ENCODE data around the gene MAP3K1. TPM values are rescaled to one million over a fixed set of nuclear protein-coding genes. Genes with fewer than 3 reads are reported as not detected.

The MAP3K1 gene
- total RNA-seq, 1 donor from 2014 or later, result 33.1 TPM

DNA sequence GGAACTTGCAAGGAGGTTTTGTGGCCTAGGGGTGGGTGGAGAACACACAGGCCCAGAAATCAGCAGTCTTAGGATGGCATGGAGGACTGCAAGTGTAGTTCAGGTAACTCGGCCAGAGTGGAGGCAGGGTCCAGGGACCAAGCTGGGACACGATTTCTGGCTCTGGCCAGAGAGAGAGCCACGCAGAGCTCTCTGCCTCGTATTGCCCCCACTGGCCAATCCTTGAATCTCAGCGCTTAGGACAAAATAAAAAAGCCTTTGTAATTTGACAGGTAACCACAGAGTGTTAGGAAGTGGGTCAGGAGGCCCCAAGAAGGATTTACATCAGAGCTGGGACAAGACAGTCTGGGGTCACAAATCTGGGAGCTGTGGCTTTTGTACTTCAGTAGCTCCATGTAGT lies 11.7 kb downstream of the MAP3K1 start:
- H3K9me3 ChIP-seq, result no peaks in the 10 kb centered on the region
- intact Hi-C loops (cut with DNase I), result no loop called here
- peaks cover 76% of the 10 kb centered on the region for H3K4me1 ChIP-seq
- H3K27me3 ChIP-seq, result no peaks in the 10 kb centered on the region
- DNase-seq (ENCODE audit: extremely low spot score in 2 of 2), result no peak
- H3K27ac ChIP-seq, result no peak overlapping the region
- no peaks in the 10 kb centered on the region for H3K36me3 ChIP-seq
- H3K4me3 ChIP-seq, result no peak overlapping the region
- TF ChIP-seq, protein P1, sequence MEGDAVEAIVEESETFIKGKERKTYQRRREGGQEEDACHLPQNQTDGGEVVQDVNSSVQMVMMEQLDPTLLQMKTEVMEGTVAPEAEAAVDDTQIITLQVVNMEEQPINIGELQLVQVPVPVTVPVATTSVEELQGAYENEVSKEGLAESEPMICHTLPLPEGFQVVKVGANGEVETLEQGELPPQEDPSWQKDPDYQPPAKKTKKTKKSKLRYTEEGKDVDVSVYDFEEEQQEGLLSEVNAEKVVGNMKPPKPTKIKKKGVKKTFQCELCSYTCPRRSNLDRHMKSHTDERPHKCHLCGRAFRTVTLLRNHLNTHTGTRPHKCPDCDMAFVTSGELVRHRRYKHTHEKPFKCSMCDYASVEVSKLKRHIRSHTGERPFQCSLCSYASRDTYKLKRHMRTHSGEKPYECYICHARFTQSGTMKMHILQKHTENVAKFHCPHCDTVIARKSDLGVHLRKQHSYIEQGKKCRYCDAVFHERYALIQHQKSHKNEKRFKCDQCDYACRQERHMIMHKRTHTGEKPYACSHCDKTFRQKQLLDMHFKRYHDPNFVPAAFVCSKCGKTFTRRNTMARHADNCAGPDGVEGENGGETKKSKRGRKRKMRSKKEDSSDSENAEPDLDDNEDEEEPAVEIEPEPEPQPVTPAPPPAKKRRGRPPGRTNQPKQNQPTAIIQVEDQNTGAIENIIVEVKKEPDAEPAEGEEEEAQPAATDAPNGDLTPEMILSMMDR (IDR thresholded peaks at IDR 0.05), result no peak
- no peak for TF ChIP-seq POLR2A (IDR thresholded peaks at IDR 0.05)

DNA sequence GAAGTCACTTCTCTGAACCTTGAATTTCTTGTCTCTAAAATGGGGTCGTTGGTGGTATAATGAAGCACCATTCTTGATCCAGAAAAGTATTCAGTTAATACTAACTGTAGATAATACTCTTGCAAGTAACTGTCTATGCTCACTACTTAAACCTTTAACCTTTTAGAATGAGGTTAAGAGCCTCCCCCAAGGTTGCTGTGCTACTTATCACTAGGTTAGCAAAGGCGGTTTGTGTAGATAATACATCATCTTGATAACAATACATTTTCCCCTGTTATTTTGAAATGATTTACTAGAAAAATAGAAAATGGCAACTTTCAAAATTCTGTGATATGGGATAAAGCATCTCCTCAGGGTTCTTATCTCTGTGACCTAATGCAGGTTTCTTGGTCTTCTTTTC lies 12.6 kb downstream of the MAP3K1 start:
- H3K9me3 ChIP-seq, result no peaks in the 10 kb centered on the region
- no peak overlapping the region for H3K4me3 ChIP-seq
- no peaks in the 10 kb centered on the region for H3K36me3 ChIP-seq
- H3K4me1 ChIP-seq, result peaks cover 76% of the 10 kb centered on the region
- intact Hi-C loops (cut with DNase I), result no loop called here
- DNase-seq (ENCODE audit: extremely low spot score in 2 of 2), result no peak
- TF ChIP-seq, protein P1 (IDR thresholded peaks at IDR 0.05), result no peak
- TF ChIP-seq POLR2A (IDR thresholded peaks at IDR 0.05) (no peak), POLR2AphosphoS5 (IDR thresholded peaks at IDR 0.05; ENCODE audit: insufficient read depth in 1 of 2, low read depth in 1 of 2) (no peak)
- no peak overlapping the region for H3K27ac ChIP-seq
- H3K27me3 ChIP-seq, result no peaks in the 10 kb centered on the region

DNA sequence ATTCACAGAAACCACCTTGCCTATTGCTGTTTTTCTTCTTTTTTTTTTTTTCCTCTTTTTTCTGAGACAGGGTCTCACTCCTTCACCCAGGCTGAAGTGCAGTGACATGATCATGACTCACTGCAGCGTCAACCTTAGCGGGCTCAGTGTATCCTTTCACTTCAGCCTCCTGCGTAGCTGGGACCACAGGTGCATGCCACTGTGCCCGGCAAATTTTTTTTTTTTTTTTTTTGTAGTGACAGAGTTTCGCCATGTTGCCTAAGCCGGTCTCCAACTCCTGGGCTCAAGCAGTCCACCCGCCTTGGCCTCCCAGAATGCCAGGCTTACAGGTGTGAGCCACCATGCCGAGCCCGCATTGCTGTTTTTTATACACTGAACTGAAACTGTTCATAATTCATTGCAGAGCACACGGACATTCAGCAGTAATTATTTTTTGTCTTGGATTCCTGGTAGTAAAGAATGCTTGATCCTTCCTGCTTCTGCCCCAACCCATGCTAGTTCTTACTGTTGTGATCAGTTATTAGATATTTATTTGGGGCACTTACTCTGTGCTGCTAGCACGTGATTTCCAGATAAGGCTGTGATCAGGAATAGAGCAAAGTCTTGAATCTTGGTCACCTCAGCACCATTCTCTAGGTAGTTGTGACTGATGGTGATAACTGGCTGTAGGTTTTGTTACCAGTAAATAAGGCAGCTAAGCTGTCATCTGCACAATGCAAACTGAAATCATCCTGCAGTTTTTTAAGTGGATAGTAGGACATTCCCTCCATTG lies 14.0 kb downstream of the MAP3K1 start:
- H3K4me1 ChIP-seq, result peaks cover 72% of the 10 kb centered on the region
- TF ChIP-seq POLR2AphosphoS5 (IDR thresholded peaks at IDR 0.05; ENCODE audit: insufficient read depth in 1 of 2, low read depth in 1 of 2), result no peak

DNA sequence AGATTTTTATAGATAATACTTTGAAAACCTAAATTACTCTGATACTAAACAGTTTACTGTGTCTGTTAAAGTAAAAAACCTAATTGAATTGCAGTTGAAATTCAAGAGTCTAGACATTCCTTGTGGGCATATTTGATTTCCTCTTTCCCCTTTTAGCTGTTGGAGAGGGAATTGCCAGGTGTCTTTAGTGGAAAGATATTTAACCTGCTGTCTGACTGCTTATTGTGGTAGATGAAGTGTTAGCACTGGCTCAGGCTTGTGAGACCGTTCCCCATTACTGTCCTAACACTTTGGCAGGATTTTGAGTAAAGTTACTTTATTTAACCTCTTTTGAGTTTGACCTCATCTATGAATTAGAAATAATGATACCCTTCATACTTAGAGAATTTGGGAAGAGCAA lies 16.4 kb downstream of the MAP3K1 start:
- TF ChIP-seq, protein P1 (IDR thresholded peaks at IDR 0.05), result no peak
- no peak for TF ChIP-seq POLR2AphosphoS5 (IDR thresholded peaks at IDR 0.05; ENCODE audit: insufficient read depth in 1 of 2, low read depth in 1 of 2)
- TF ChIP-seq POLR2A (IDR thresholded peaks at IDR 0.05), result no peak
- intact Hi-C loops (cut with DNase I), result no loop called here
- peaks cover 52% of the 10 kb centered on the region for H3K4me1 ChIP-seq
- no peak for DNase-seq (ENCODE audit: extremely low spot score in 2 of 2)
- H3K9me3 ChIP-seq, result no peaks in the 10 kb centered on the region
- H3K4me3 ChIP-seq, result no peak overlapping the region
- no peaks in the 10 kb centered on the region for H3K27me3 ChIP-seq
- H3K27ac ChIP-seq, result no peak overlapping the region
- H3K36me3 ChIP-seq, result no peaks in the 10 kb centered on the region

More for the DNA sequence above, 14.0 kb downstream of the MAP3K1 start:
- H3K27ac ChIP-seq, result no peak overlapping the region
- intact Hi-C loops (cut with DNase I), result no loop called here
- no peak for DNase-seq (ENCODE audit: extremely low spot score in 2 of 2)
- no peaks in the 10 kb centered on the region for H3K9me3 ChIP-seq
- H3K36me3 ChIP-seq, result no peaks in the 10 kb centered on the region
- no peak overlapping the region for H3K4me3 ChIP-seq
- H3K27me3 ChIP-seq, result no peaks in the 10 kb centered on the region

DNA sequence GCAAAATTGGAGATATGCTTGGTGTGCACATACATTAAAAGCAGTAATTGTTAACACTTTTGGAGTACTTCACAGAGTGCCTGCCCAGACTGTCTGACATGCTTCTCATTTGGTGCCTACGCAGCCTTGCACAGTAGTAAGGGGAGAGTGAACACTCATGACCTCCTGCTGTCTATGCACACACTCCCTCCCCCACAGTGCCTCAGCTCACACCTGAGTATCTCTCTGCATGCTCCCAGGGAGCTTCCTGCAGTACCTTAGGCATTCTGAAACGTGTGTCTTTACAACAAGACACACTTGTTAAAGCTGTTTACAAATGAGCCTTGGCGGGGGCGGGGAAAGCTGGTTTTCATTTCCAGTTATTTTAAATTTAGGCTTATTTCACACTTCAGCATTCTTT lies 18.0 kb downstream of the MAP3K1 start:
- Histone ChIP-seq H3K36me3 (no peaks in the 10 kb centered on the region), H3K4me1 (peaks cover 51% of the 10 kb centered on the region), H3K4me3 (no peak overlapping the region), H3K9me3 (no peaks in the 10 kb centered on the region), H3K27me3 (no peaks in the 10 kb centered on the region), H3K27ac (no peak overlapping the region)
- no peak for DNase-seq (ENCODE audit: extremely low spot score in 2 of 2)
- intact Hi-C loops (cut with DNase I), result no loop called here
- TF ChIP-seq POLR2AphosphoS5 (IDR thresholded peaks at IDR 0.05; ENCODE audit: insufficient read depth in 1 of 2, low read depth in 1 of 2) (no peak), POLR2A (IDR thresholded peaks at IDR 0.05) (no peak)
- TF ChIP-seq, protein P1 (IDR thresholded peaks at IDR 0.05), result no peak

Data from vagina (tissue), 2 donors.